ENCODE results near the gene RAB5B. TPM values are rescaled to one million over a fixed set of nuclear protein-coding genes. Genes with fewer than 3 reads are reported as not detected.
"Not testable (repeated sequence)": the region's sequence is repeated elsewhere in the genome, so short reads cannot be mapped to it uniquely, and the experiment has no call there.

Gene RAB5B
- total RNA-seq, 2 donors from 2014 or later: 39.2 to 68.1 TPM

DNA sequence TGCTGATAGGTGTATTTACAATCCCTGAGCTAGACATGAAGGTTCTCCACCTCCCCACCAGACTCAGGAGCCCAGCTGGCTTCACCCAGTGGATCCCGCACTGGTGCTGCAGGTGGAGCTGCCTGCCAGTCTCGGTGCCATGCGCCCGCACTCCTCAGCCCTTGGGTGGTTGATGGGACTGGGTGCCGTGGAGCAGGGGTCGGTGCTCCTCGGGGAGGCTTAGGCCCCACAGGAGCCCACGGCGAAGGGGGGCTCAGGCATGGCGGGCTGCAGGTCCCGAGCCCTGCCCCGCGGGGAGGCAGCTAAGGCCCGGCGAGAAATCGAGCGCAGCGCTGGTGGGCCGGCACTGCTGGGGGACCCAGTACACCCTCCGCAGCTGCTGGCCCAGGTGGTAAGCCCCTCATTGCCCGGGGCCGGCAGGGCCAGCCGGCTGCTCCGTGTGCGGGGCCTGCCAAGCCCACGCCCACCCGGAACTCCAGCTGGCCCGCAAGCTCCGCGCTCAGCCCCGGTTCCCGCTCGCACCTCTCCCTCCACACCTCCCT, 26.2 kb downstream of the RAB5B start:
- not testable (repeated sequence) for H3K36me3 Mint-ChIP-seq; DNase-seq (ENCODE audit: low spot score); H3K27me3 Mint-ChIP-seq; ATAC-seq; H3K4me3 Mint-ChIP-seq; H3K27ac Mint-ChIP-seq; H3K9me3 Mint-ChIP-seq
- peaks cover 18 to 22% of the 10 kb centered on the region in 2 donors for H3K4me1 Mint-ChIP-seq (ENCODE audit: low read depth in 2 of 2)

GRCh38 chr12:56001487-56002100, 27.7 kb downstream of the RAB5B start:
- peaks cover 11 to 15% of the 10 kb centered on the region in 2 donors for H3K4me1 Mint-ChIP-seq (ENCODE audit: low read depth in 2 of 2)
- H3K36me3 Mint-ChIP-seq: no peaks in the 10 kb centered on the region
- no peak overlapping the region for H3K27ac Mint-ChIP-seq
- ATAC-seq (no peak), DNase-seq (ENCODE audit: low spot score) (no peak)
- H3K27me3 Mint-ChIP-seq: no peaks in the 10 kb centered on the region
- no peak overlapping the region for H3K4me3 Mint-ChIP-seq
- H3K9me3 Mint-ChIP-seq: no peaks in the 10 kb centered on the region

DNA sequence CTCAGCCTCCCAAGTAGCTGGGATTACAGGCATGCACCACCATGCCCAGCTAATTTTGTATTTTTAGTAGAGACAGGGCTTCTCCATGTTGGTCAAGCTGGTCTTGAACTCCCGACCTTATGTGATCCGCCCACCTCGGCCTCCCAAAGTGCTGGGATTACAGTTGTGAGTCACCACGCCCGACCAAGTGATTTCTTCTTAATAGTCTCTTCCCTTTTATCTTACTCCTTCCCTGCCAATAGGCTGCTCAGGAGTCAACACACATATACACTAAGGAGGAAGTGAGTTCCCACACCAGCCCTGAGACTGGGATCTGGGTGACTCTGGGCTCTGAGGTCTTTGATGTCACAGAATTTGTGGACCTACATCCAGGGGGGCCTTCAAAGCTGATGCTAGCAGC, 29.5 kb downstream of the RAB5B start:
- H3K4me3 Mint-ChIP-seq; ATAC-seq; H3K36me3 Mint-ChIP-seq; H3K9me3 Mint-ChIP-seq; H3K27me3 Mint-ChIP-seq; H3K27ac Mint-ChIP-seq; DNase-seq (ENCODE audit: low spot score): not testable (repeated sequence)
- peaks cover 14 to 16% of the 10 kb centered on the region in 2 donors for H3K4me1 Mint-ChIP-seq (ENCODE audit: low read depth in 2 of 2)

GRCh38 chr12:56004211-56004610, 30.3 kb downstream of the RAB5B start:
- Mint-ChIP-seq H3K36me3 (no peaks in the 10 kb centered on the region), H3K4me3 (no peak overlapping the region), H3K4me1 (ENCODE audit: low read depth in 2 of 2) (peaks cover 18 to 20% of the 10 kb centered on the region in 2 donors), H3K27ac (no peak overlapping the region), H3K27me3 (no peaks in the 10 kb centered on the region), H3K9me3 (no peaks in the 10 kb centered on the region)
- DNase-seq (ENCODE audit: low spot score) (no peak), ATAC-seq (no peak)

GRCh38 chr12:56007564-56008559, 34.0 kb downstream of the RAB5B start:
- Mint-ChIP-seq H3K27me3 (no peaks in the 10 kb centered on the region), H3K27ac (peak overlapping the region; percentile 62 to 83), H3K9me3 (no peaks in the 10 kb centered on the region), H3K36me3 (no peaks in the 10 kb centered on the region), H3K4me1 (ENCODE audit: low read depth in 2 of 2) (peaks cover 16 to 18% of the 10 kb centered on the region in 2 donors), H3K4me3 (peak overlapping the region; percentile 85)
- peak; percentile 83 to 85 for ATAC-seq
- peak; percentile 63 for DNase-seq (ENCODE audit: low spot score)

- H3K4me1 Mint-ChIP-seq (ENCODE audit: low read depth in 2 of 2): peaks cover 13 to 16% of the 10 kb centered on the region in 2 donors
- no peaks in the 10 kb centered on the region for H3K27me3 Mint-ChIP-seq
- DNase-seq (ENCODE audit: low spot score): no peak
- no peaks in the 10 kb centered on the region for H3K36me3 Mint-ChIP-seq
- H3K27ac Mint-ChIP-seq: no peak overlapping the region
- H3K9me3 Mint-ChIP-seq: no peaks in the 10 kb centered on the region
- no peak overlapping the region for H3K4me3 Mint-ChIP-seq
- no peak for ATAC-seq
Observed at GRCh38 chr12:56010111-56010570, 36.3 kb downstream of the RAB5B start.

GRCh38 chr12:56011509-56012090, 37.7 kb downstream of the RAB5B start:
- no peaks in the 10 kb centered on the region for H3K36me3 Mint-ChIP-seq
- no peak overlapping the region for H3K4me3 Mint-ChIP-seq
- ATAC-seq (no peak), DNase-seq (ENCODE audit: low spot score) (no peak)
- peaks cover 13 to 16% of the 10 kb centered on the region in 2 donors for H3K4me1 Mint-ChIP-seq (ENCODE audit: low read depth in 2 of 2)
- H3K9me3 Mint-ChIP-seq: no peaks in the 10 kb centered on the region
- H3K27me3 Mint-ChIP-seq: no peaks in the 10 kb centered on the region
- H3K27ac Mint-ChIP-seq: no peak overlapping the region

GRCh38 chr12:56013482-56013881, 39.6 kb downstream of the RAB5B start:
- H3K4me1 Mint-ChIP-seq (ENCODE audit: low read depth in 2 of 2): peaks cover 4 to 5% of the 10 kb centered on the region in 2 donors
- ATAC-seq (no peak), DNase-seq (ENCODE audit: low spot score) (no peak)
- H3K36me3 Mint-ChIP-seq: no peaks in the 10 kb centered on the region
- no peak overlapping the region for H3K27ac Mint-ChIP-seq
- H3K9me3 Mint-ChIP-seq: no peaks in the 10 kb centered on the region
- H3K4me3 Mint-ChIP-seq: no peak overlapping the region
- no peaks in the 10 kb centered on the region for H3K27me3 Mint-ChIP-seq

DNA sequence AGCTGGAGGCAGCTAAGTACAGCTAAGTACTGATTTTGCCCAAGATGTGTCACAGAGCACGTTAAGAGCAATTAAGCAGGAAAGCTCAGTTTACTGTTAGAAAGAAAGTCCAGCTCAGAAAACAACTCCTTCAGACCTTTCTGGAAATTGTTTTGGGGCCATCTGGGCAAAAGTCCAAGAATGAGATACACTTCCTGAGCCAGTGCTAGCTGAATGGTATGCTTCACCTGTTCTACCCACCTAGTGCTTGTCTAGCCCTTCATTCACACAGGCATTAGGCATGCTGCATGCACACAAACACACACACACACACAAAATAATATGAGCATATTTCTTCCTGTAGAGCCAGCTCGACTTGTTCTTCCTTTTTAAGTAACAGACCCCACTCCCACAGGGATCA, 40.3 kb downstream of the RAB5B start:
- ATAC-seq: no peak
- Mint-ChIP-seq H3K27me3 (no peaks in the 10 kb centered on the region), H3K27ac (no peak overlapping the region), H3K4me3 (no peak overlapping the region), H3K36me3 (no peaks in the 10 kb centered on the region), H3K9me3 (no peaks in the 10 kb centered on the region), H3K4me1 (ENCODE audit: low read depth in 2 of 2) (peaks cover under 1% of the 10 kb centered on the region in 2 donors)
- DNase-seq (ENCODE audit: low spot score): no peak

DNA sequence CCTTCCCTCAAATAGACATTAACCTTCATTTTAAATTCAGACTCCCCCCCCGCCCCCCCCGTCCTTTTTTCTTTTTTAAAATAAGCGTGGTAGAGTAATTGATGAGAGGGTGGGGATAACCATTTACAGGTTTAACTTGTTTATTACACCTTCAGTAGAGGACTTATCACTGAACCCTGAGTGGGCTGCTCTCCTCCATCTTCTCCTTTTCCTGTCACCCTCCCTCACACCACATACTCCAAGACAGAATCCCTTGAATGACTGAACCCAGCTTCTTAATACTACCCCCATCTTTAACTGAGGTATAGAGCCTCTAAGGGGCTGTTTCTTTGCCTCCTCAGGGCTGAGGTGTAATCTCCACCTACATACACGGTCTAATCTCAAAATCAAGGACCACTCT, 43.3 kb downstream of the RAB5B start:
- H3K4me1 Mint-ChIP-seq (ENCODE audit: low read depth in 2 of 2): peaks cover 11 to 12% of the 10 kb centered on the region in 2 donors
- no peak overlapping the region for H3K27ac Mint-ChIP-seq
- H3K9me3 Mint-ChIP-seq: no peaks in the 10 kb centered on the region
- no peak overlapping the region for H3K4me3 Mint-ChIP-seq
- no peak for ATAC-seq
- no peak for DNase-seq (ENCODE audit: low spot score)
- no peaks in the 10 kb centered on the region for H3K27me3 Mint-ChIP-seq
- H3K36me3 Mint-ChIP-seq: no peaks in the 10 kb centered on the region

DNA sequence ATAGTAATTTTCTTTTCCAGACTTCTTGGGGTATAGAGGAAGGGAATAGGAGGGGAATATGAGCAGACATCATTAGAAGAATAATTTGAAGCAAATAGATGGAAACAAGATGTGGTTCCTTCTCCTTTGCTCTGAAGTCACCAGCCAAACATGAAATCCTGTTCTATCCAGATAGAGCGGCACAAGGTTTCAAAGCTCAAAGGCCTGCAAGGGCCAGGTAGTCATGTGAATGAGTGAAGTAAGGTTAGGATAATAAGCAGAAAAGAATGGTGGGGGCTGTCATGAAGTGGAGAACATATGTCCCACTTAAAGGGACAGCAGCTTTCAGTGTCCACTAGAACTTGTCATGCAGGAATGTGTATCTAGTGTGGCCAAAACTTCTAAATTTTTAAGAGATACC, 44.5 kb downstream of the RAB5B start:
- ATAC-seq (no peak), DNase-seq (ENCODE audit: low spot score) (no peak)
- no peak overlapping the region for H3K4me3 Mint-ChIP-seq
- H3K9me3 Mint-ChIP-seq: no peaks in the 10 kb centered on the region
- H3K27me3 Mint-ChIP-seq: no peaks in the 10 kb centered on the region
- no peaks in the 10 kb centered on the region for H3K36me3 Mint-ChIP-seq
- H3K4me1 Mint-ChIP-seq (ENCODE audit: low read depth in 2 of 2): peaks cover 11 to 13% of the 10 kb centered on the region in 2 donors
- no peak overlapping the region for H3K27ac Mint-ChIP-seq

- peaks cover 11 to 13% of the 10 kb centered on the region in 2 donors for H3K4me1 Mint-ChIP-seq (ENCODE audit: low read depth in 2 of 2)
- no peaks in the 10 kb centered on the region for H3K9me3 Mint-ChIP-seq
- H3K27ac Mint-ChIP-seq: peak within 1 kb of the TSS; percentile 64 to 93
- H3K4me3 Mint-ChIP-seq: peak within 1 kb of the TSS; percentile 90
- ATAC-seq (peak; percentile 2 to 15), DNase-seq (ENCODE audit: low spot score) (no peak)
- H3K27me3 Mint-ChIP-seq: no peaks in the 10 kb centered on the region
- H3K36me3 Mint-ChIP-seq: no peaks in the 10 kb centered on the region
Observed at GRCh38 chr12:56020423-56021184, 46.7 kb downstream of the RAB5B start, which contains the start of gene IKZF4. TSS of gene IKZF4 (plus strand) at chr12:56021043. CDS start at chr12:56021494, 451 bp downstream.
